Measurements from ENCODE around the gene LRRC17. TPM values are rescaled to one million over a fixed set of nuclear protein-coding genes. Genes with fewer than 3 reads are reported as not detected.

Gene LRRC17
- total and polyA plus RNA-seq, 9 of the 15 experiments (the other 6 are each of a cell fraction or from before 2014, with no cell fraction given), result 0.03 to 0.18 (median 0.12) TPM; not detected in 5

GRCh38 chr7:102992938-102993717, 80.3 kb downstream of the LRRC17 start (continued):
- TF ChIP-seq E2F6 (IDR thresholded peaks at IDR 0.05; ENCODE audit: borderline replicate concordance in 1 of 2, extremely low read depth in 1 of 2, insufficient read depth in 1 of 2, insufficient read length in 1 of 2, low read depth in 1 of 2, low read length in 1 of 2, poor library complexity in 1 of 2, severe bottlenecking in 1 of 2), result no peak
- TF ChIP-seq RERE (CRISPR knock-in tag; IDR thresholded peaks at IDR 0.05; ENCODE audit: borderline replicate concordance), result no peak
- TF ChIP-seq NFE2L1 (tag; IDR thresholded peaks at IDR 0.05; ENCODE audit: borderline replicate concordance, low read depth), result no peak
- peak; percentile 74 for TF ChIP-seq E2F8 (IDR thresholded peaks at IDR 0.05; ENCODE audit: low read depth, partially characterized antibody)
- TF ChIP-seq U2AF2 (optimal IDR thresholded peaks at IDR 0.05; ENCODE audit: low read depth, low read length), result no peak
- no peak for TF ChIP-seq ZBTB5 (IDR thresholded peaks at IDR 0.05)
- TF ChIP-seq CREM (IDR thresholded peaks at IDR 0.05; ENCODE audit: low read depth), result peak; percentile 78
- no peak for TF ChIP-seq NRF1 (conservative IDR thresholded peaks at IDR 0.05 in 1 of 2, IDR thresholded peaks at IDR 0.05 in 1 of 2)
- TF ChIP-seq GTF3C2 (IDR thresholded peaks at IDR 0.05; ENCODE audit: borderline replicate concordance, extremely low read depth, insufficient read length), result no peak
- 0 out of 2 replicates have a peak, but pooled peaks have one; percentile 72 for TF ChIP-seq ZNF197 (CRISPR knock-in tag; IDR thresholded peaks at IDR 0.05; ENCODE audit: low read depth)
